RKO (cell line): ENCODE results near the gene ZIC2.
A peak's percentile ranks its signal among the peaks of the same experiment; 100 is the strongest.

Experiments used
- DNase-seq: peaks from one replicate; pipeline ENCODE4 v3.0.0-alpha.2; 2016; ENCODE audit warnings: low spot score

The ZIC2 gene

DNA sequence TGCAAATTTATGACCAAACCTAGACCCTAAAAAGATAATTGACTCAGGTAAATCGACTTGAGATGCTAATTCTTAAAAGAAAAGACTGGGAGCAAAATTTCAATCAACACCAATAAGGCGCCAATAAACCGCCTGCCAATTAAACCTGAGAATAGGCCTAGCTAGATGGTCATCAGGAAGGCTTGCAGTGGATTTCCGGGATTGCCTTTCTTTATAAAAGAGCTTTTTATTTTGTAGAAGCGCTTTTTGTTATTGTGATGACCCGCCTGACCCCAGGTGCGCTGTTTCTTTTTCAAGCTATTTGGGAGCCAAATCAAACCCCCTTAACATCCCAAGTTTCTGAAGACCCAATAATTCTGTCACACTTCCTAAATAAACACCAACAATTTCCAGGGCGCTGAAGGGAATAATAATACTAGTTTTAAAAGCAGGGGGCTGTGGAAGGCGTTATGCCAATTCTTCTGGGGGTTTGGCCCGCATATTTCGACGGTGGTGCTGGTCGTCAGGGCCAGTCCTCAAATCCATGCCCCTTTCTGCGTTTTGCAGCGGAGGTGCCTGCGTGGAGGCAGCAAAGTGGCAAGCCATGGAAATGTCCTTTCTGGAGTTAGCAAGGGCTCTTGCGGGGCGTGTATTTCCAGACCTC, 7.2 kb upstream of the ZIC2 start:
- DNase-seq: no peak

DNA sequence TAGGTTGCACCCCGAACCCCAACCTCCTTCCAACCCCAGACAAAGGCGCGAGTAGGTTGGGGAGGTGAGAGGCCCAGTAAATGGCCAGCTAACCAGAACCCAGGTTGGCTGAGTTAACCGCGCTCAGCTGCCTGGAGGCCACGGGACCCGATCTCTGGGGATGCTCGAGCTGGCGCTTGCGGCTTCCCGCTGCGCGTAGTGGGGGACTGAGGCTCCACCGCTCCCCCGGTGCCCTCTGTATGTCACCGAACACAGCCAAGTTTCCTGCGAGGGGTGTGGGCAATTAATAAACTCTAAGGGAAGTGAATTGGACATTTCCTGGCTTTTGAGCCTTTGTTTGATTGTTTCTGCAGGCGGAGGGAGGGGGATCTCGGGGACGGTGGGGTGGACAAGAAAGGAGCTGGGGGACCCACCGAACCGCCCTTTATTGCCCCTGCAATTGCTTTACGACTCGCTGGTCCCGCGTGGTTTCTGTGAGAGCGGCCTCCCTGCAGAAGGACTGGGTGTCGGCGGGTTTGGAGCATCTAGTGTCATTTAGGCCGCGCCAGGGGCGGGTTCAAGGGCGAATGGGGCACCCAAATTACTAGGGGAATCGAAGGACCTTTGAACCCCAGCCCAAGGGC, 6.5 kb upstream of the ZIC2 start:
- no peak for DNase-seq

DNA sequence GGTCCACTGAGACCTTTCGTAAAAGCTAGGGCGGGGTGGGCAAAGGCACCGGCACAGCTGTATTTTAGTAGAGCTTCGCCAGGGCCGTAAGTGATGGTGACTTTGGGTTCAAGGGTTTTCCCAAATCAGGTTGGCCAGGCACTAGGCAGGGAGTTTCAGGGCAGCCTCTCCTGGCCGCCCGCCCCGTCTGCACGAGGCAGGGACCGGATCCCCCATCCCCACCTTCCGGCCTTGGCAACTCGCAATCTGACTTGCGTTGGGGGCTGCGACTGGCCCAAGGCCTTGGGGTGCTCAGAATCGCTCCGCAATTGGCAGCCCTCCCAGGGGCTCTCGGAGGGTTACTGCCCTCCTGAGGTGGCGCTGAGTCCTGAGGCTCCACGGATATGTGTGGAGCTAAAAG, 6.0 kb upstream of the ZIC2 start:
- no peak for DNase-seq

DNA sequence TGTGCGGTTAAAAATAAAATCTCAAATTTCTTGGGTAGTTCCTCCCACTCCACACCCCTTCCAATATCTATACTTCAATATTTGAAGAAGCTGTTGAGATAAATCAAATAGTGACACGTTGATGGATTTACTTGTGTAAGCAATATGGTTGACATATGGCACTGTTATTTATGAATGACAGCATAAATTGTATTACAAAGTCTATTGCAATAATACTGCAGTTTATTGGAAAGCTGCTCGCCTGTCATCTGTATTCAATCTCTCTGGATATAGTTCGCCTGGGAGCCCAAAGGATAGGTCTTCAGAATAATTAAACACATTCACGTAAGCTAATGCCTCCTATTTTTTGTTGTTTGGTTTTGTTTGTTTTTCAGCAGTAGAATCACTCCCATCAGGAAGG, 5.0 kb upstream of the ZIC2 start:
- no peak for DNase-seq

DNA sequence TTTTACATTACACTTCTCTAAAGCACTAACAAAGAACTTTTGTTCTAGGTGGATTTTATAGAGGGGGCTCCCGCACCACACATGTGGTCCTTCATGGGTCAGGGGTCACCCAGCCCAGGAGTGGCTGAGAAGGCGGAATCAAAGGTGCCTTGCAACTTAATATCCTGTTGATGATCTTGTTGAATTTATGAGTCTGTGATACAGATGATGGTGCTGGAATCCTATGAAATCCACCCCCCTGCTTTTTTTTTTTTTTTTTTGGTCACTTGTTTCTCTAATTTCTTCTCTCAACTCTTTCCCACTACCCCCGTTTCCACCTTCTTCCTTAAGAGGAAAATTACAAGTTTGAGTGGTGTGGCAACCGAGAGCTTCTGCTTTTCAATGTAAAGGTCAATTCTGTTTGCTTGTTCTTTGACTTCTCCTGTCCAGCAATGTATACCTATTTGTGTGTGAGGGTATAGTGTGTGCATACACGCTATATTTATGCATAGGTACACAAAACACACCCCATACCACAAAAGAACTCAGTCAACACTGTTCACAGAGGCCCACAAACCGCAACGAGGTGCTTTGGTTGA, 4.2 kb upstream of the ZIC2 start:
- no peak for DNase-seq

DNA sequence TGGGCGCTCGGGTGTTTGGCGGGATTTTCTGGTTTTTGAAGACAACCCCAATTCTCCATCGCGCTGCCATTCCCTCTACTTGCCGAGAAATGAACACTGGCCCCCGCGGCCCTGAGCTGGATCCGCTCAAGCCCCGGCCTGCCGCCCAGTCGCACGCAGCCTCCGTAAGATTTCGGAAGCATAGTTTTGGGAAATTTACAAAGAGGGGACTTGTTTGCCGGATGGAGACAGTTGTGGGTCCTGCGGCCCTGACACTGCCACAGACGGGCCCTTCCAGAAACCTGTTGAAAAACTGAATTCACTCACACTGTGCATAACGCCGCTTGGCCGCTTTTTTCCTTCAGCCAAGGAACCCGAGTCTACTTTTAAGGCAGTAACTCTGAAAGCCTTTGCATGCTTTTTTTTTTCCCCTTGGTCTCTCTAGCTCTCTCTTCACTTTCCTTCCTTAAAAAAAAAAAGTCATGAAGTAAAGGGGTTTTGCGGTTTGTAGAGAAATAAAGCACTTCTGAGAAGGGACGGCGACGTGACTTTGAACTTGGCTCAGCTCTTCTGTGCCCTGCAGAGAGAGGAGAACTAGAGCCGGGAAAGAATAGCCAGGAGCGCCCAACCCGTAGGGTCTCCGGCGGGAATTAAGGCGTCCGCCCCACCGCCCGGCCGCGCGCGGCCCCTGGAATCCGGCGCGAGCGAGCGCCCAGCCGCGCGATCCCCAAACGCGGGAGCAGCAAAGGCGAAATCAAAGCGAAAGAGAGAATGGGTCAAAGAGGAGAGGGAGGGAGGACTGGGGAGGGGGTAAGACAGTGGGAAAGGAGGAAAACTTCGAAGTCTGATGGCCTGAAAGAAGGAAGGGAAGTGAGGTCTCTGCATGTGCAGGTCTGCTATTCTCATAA, 3.4 kb upstream of the ZIC2 start:
- DNase-seq: no peak

DNA sequence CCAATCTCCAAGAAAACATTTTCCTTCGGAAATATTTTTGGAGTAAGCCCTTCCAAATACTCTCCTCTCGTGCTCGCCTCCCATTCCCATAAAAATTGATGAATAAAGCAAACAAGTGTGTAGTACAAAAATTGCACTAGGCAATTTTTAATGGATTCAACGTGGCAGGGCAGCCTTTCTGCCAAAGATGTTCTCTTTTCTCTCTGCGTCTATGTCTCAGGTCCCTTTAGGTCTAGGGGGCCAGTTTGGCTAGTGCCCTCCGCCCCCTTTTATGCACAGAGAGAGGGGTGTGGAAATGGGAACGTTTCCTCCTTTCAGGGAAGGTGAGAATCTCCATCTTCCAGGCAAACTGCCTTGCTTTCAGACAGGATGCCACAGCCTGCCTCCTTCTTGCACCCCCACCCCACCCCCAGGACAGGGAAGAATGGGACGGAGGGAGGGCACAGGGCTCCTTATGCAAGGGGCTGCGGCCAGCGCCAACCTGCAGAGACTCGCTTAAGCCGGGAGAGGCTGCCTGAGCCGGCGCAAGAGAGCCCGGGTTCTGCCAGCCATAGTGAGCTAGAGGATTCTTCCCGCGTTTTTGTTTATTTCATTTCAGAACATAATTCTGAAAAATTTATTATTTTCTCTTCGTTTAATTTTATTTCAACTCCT, 2.7 kb upstream of the ZIC2 start:
- DNase-seq: peak; percentile 30

DNA sequence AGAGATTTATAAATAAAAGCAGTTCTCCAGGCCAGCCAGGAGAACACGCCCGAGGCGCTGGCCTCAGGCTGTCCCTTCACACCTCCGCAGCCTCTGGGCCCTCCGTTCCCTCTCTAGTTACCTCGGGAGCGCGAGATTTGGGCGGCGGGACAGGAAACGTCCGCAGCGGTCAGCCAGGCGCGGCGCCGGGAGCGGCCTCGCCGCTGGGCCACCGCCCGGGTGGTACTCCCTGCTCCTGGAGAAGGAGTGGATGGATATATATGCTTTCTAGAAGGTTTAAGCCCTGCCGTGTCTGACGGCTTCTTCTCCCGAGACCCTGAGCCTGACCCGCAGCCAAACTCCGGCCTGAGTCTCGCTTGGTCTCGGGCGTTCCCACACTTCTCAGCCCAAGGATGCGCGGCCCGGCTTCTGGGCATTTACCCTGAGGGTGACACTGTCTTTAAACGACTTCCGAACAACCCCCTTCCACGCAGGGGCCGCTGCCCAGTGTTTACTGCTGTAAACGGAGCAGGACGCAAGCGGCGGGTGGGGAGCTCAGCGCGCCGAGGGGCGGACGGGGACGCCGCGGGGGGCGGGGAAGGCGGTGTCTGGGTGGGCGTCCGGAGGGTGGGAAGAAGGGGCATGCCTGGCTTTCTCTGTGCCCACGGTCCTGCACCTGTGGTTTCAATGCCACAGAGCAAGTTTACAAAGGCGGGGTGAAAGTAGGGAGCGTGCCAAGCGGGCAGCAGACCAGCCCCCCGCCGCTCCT, 2.0 kb upstream of the ZIC2 start:
- peak; percentile 46 for DNase-seq

DNA sequence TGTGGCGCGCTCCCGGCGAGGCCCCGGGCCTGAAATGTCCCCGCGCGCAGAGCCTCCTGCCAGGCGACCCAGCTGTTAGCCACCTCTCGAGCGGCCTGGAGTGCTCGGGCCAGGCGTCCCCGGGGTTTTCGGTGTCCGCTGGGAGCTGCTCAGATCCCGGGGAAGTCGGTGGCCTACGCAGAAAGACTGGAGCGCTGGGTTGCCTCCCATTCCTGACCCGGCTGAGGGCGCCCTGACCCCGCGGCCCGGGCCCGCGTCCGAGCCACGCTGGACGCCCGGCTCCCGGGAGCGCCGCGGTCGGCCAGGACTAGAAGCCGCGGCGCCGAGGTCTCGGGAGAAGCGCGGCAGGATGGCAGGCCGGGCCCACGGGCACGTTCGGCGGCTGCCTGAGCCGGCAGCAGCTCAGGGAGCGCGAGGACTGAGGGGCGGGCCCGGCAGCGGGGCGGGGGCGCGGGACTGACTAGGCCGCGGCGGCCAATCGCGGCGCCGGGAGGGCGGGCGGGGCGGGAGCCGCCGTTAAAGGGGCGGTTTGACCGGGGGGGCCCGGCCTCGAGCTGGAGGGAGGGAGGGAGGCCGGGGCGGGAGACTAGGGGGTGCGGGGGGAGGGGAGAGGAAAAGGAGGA, 1.3 kb upstream of the ZIC2 start:
- DNase-seq: peak; percentile 72

DNA sequence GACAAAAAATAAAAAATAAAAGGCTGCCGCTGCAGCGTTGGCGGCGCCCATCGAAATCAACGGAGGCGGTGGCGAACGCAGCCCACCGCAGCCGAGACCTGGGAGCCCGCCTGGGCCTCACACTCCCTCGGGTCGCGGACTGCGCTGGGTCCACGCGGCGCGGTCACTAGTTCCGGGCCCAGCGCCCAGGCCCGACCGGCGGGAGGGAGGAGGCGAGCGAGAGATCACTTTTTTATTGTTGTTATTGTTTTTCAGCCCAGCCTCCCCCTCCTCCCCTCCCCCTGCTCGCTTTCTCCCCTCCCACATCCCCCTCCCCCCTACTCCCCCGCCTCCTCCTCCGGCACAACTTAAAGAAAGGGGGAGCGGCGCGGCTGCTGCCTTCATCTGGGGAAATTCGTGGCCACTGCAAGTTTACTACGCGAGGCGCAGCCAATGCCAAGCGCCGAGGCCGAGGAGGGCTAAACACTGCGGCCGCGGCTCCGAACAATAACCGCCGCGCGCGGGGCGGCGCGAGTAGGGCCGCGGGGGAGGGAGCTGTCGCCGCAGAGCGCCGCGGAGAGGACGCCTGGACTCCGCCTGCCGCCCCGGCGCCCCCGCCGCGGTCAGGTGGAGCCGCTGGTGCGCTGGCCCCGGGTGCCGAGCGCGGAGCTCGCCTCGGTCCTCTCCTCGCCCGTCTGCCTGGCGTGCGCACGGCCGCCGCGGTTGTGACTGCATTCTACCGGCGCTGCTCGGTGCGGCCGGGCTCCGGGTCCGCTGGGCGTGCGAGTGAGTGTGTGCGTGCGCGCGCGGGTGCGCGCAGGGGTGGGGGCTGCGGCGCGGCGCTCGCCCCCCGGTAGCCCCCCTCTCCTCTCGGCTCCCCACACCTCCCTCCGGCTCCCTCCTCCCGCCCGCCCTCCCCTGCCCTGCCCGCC, 505 bp upstream of the ZIC2 start:
- peak; percentile 74 for DNase-seq

DNA sequence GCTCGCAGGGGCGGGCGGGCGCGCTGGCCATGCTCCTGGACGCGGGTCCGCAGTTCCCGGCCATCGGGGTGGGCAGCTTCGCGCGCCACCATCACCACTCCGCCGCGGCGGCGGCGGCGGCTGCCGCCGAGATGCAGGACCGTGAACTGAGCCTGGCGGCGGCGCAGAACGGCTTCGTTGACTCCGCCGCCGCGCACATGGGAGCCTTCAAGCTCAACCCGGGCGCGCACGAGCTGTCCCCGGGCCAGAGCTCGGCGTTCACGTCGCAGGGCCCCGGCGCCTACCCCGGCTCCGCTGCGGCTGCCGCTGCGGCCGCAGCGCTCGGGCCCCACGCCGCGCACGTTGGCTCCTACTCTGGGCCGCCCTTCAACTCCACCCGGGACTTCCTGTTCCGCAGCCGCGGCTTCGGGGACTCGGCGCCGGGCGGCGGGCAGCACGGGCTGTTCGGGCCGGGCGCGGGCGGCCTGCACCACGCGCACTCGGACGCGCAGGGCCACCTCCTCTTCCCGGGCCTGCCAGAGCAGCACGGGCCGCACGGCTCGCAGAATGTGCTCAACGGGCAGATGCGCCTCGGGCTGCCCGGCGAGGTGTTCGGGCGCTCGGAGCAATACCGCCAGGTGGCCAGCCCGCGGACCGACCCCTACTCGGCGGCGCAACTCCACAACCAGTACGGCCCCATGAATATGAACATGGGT, 599 bp downstream of the ZIC2 start:
- DNase-seq: peak; percentile 22

DNA sequence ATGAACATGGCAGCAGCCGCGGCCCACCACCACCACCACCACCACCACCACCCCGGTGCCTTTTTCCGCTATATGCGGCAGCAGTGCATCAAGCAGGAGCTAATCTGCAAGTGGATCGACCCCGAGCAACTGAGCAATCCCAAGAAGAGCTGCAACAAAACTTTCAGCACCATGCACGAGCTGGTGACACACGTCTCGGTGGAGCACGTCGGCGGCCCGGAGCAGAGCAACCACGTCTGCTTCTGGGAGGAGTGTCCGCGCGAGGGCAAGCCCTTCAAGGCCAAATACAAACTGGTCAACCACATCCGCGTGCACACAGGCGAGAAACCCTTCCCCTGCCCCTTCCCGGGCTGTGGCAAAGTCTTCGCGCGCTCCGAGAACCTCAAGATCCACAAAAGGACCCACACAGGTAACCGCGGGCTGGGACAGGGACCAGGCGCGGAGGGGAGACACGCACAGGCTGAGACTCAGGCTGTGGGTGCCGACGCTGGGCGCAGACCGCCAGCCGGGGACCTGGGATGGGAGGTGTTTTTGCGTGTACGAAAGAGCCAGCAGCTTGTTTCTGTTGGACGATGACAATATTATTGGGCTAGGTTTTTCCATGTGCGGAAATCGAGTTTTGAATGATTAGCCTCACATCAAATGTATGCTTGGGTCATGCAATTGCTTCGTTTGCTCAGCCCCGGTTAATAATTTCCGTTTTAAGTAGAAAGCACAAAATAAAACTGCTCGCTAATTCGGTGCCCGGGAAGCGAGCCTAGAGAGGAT, 1.3 kb downstream of the ZIC2 start:
- peak; percentile 61 for DNase-seq

DNA sequence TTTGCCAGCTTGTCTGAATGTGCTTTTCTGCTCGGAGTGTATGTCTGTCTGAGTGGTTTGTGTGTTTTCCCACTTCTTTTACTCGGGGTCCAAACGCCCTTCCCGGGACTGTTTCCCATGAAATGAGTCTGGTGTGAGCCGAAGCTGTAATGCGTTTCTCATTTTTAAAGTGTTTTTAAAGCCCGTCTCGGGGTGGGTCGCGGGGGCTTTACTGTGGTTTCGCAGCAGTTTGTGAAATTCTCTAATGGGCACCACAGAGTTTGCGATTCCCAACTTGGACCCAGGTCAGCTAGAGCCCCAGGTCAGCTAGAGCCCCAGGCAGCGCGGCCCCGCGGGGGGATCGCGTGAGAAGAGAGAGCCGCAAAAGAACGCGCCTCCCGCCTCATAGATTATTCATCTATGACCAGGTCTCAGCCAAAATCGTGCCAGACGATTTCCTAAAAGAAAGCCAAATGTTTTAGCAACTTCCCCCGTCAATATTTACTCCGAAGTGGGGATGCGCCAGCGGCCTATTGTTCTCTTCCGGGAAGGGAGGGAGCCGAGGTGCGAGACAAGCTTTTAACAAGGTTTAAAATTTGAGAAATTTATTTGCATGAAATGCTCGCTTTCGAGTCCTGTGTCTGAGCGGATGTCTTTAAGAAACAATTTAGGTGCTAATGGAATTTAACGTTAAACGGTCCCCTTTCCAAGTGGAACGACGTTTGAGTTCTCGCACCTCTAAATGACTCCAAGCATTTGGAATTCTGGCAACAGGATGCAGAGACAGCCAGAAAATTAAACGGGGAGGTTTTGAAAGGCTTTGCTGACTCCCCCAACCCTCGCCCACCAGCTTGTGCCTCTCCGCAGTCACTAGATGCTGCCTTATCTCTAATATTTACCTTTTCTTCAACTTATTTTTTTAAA, 2.2 kb downstream of the ZIC2 start:
- peak; percentile 25 for DNase-seq

DNA sequence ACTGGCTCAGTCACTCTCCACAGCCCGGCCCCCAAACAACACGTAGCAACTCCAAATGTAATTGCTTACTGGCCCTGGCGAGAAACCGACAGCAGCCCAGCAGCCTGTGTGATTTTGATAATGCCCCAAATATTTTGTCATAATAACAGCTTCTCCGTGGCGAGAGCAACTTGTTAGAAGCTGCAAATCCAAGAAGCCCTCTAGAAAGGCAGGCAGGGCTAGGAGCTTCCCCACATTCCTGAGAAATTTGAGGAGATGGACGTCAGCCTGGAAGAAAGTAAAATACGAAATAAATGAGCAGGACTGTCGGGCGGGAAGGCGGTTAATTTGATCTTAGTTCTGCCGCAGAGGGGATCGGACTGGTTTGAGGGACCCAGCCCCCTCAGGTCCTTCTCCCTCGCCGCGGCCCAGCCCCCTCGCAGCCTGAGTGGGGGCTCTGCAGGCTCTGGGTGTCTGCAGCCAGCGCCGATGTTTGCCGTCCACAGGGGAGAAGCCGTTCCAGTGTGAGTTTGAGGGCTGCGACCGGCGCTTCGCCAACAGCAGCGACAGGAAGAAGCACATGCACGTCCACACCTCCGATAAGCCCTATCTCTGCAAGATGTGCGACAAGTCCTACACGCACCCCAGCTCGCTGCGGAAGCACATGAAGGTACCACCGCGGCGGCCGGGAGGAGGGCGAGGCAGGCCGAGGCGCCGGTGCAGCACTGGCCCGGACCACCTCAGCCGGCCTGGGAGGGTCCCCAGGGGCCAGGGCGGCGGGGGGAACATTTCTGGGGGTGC, 3.1 kb downstream of the ZIC2 start:
- peak; percentile 40 for DNase-seq

DNA sequence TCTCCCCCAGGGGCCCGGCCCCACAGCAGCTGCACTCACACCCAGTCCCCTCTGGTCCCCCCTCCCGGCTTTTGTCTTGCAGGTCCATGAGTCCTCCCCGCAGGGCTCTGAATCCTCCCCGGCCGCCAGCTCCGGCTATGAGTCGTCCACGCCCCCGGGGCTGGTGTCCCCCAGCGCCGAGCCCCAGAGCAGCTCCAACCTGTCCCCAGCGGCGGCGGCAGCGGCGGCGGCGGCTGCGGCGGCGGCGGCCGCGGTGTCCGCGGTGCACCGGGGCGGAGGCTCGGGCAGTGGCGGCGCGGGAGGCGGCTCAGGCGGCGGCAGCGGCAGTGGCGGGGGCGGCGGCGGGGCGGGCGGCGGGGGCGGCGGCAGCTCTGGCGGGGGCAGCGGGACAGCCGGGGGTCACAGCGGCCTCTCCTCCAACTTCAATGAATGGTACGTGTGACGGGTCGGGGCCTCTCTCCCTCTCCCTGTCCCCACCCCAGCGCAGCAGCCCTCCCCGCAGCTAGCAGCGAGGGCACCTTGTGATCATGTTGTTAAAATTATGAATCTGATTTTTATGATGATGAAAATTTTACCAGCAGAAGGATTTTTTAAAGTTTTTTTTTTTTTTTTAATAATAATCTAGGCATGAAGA, 3.8 kb downstream of the ZIC2 start:
- peak; percentile 32 for DNase-seq

DNA sequence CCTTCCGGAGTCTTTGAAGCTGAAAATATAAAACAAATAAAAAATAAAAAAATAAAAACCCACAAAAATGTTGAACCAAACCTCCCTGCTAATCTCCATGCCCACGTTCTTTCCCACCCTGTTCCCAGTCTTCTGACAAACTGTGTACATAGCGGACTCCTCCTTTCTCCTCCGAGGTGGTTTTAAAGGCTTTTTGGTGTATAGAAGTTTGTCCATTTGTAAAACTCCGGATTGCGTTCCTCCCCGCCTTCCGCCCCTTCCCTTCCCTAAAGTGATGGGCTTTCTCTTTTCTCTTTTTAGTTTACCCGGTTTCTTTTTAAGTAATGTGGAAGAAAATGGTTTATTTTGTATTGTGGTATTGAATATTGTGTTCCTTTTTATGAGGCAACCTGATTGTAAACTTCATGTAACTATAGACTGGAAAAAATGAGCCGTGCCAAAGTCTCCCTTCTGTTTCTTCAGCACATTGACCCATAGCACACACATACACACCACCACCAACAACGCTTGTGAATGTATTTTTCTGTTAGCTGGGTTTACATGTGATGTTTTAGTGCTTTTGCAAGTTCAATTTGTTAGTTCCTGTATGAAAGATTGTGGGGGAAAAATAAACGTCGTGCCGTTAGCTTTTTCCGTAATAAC, 4.4 kb downstream of the ZIC2 start:
- DNase-seq: no peak
